Effector memory CD4-positive, alpha-beta T cell (primary cell): ENCODE data around the gene ZNF576.

Experiments
- DNase-seq, 3 donors: peaks; one replicate each; pipeline ENCODE4 v3.0.0-alpha.2; 2020
- H3K27ac ChIP-seq: 2 replicates; pipeline ENCODE4 v1.7.0; 2013; ENCODE audit warnings: mild to moderate bottlenecking, low read length, moderate library complexity; ENCODE audit not compliant: insufficient read depth, poor library complexity, severe bottlenecking
- H3K27me3 ChIP-seq: replicated peaks from 2 replicates; pipeline ENCODE4 v1.7.0; 2013; ENCODE audit warnings: mild to moderate bottlenecking, low read length; ENCODE audit not compliant: insufficient read depth, control insufficient read depth, poor library complexity, severe bottlenecking
- H3K36me3 ChIP-seq: 2 replicates; pipeline ENCODE4 v1.7.0; 2013; ENCODE audit warnings: mild to moderate bottlenecking, low read length, moderate library complexity; ENCODE audit not compliant: control insufficient read depth, insufficient read depth
- H3K4me1 ChIP-seq: 2 replicates; pipeline ENCODE4 v1.7.0; 2013; ENCODE audit warnings: low read length, mild to moderate bottlenecking; ENCODE audit not compliant: control insufficient read depth, insufficient read depth, poor library complexity, severe bottlenecking
- H3K4me3 ChIP-seq: 2 replicates; pipeline ENCODE4 v1.7.0; 2013; ENCODE audit warnings: low read length, low read depth, mild to moderate bottlenecking; ENCODE audit not compliant: insufficient read depth, poor library complexity, severe bottlenecking
- H3K9me3 ChIP-seq: 2 replicates; pipeline ENCODE4 v1.7.0; 2013; ENCODE audit warnings: mild to moderate bottlenecking, low read length, moderate library complexity; ENCODE audit not compliant: control insufficient read depth

ZNF576 gene

DNA sequence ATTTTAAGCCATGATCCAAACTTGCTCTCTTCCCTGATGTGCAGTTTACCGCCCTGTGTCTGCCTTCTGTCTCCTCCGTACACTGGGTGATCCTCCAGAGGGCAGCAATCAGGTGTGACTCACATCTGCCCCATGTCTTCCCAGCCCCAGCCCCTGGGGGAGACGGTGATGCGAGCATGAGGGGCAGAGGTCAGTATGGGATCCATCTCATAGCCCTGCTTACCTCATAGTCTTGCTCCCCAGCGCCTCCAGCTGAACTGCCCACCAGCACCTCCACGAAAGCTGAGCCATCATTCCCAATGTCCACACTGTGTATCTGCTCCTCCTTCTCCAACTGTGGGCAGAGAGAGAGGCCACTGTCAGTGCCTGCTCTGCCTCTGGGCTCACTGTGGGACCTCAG, 35.7 kb upstream of the ZNF576 start:
- peaks cover 28% of the 10 kb centered on the region for H3K4me1 ChIP-seq
- H3K4me3 ChIP-seq, result no peak overlapping the region
- H3K27ac ChIP-seq, result no peak overlapping the region
- DNase-seq, result no peak
- no peaks in the 10 kb centered on the region for H3K27me3 ChIP-seq
- H3K9me3 ChIP-seq, result no peaks in the 10 kb centered on the region
- peaks cover 8% of the 10 kb centered on the region for H3K36me3 ChIP-seq

GRCh38 chr19:43561139-43561970, 35.0 kb upstream of the ZNF576 start:
- H3K27me3 ChIP-seq, result no peaks in the 10 kb centered on the region
- H3K27ac ChIP-seq, result peak overlapping the region; percentile 71
- DNase-seq, result no peak
- no peaks in the 10 kb centered on the region for H3K9me3 ChIP-seq
- peaks cover 3% of the 10 kb centered on the region for H3K36me3 ChIP-seq
- no peak overlapping the region for H3K4me3 ChIP-seq
- peaks cover 28% of the 10 kb centered on the region for H3K4me1 ChIP-seq

- H3K4me1 ChIP-seq, result peaks cover 28% of the 10 kb centered on the region
- no peaks in the 10 kb centered on the region for H3K27me3 ChIP-seq
- H3K27ac ChIP-seq, result peak overlapping the region; percentile 71
- peaks cover 3% of the 10 kb centered on the region for H3K36me3 ChIP-seq
- peak overlapping the region; percentile 28 for H3K4me3 ChIP-seq
- H3K9me3 ChIP-seq, result no peaks in the 10 kb centered on the region
- no peak for DNase-seq
Measured at GRCh38 chr19:43562226-43562697, 34.1 kb upstream of the ZNF576 start.

- H3K4me1 ChIP-seq, result peaks cover 28% of the 10 kb centered on the region
- H3K36me3 ChIP-seq, result no peaks in the 10 kb centered on the region
- peak; percentile 67 to 72 (median 71) for DNase-seq
- peak overlapping the region; percentile 71 for H3K27ac ChIP-seq
- no peak overlapping the region for H3K4me3 ChIP-seq
- H3K9me3 ChIP-seq, result no peaks in the 10 kb centered on the region
- H3K27me3 ChIP-seq, result no peaks in the 10 kb centered on the region
Measured at GRCh38 chr19:43562698-43563241, 33.6 kb upstream of the ZNF576 start.

DNA sequence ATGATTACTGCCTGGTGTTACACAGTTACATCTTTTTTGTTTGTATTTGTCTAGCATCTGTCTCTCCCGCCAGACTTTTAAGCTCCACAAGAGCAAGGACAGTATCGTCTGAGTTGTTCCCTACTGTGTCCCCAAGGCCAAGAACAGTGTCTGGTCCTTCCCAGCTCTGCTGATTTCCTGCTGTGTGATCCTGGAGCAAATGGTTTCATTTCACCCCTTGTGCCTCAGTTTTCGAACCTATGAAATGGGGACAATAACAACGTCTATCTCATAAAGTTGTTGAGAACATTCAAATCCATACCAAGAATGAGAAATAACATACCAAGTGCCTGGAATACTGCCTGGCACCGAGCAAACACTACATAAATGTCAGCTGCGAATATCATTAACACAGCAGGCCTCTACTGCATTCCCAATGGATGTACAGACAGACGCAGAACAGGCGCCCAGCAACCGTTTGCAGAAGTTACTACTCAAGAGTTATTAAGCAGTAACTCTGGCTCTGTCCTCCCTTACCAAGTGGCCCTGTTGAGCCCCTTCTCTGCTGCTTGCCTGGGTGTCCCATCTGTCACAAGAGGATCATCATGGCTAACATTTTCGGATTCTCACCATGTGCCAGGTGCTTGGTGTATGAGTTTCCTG, 32.5 kb upstream of the ZNF576 start:
- Histone ChIP-seq H3K27ac (peak overlapping the region; percentile 71), H3K36me3 (no peaks in the 10 kb centered on the region), H3K4me1 (peaks cover 28% of the 10 kb centered on the region), H3K27me3 (no peaks in the 10 kb centered on the region), H3K9me3 (no peaks in the 10 kb centered on the region), H3K4me3 (no peak overlapping the region)
- DNase-seq, result no peak

DNA sequence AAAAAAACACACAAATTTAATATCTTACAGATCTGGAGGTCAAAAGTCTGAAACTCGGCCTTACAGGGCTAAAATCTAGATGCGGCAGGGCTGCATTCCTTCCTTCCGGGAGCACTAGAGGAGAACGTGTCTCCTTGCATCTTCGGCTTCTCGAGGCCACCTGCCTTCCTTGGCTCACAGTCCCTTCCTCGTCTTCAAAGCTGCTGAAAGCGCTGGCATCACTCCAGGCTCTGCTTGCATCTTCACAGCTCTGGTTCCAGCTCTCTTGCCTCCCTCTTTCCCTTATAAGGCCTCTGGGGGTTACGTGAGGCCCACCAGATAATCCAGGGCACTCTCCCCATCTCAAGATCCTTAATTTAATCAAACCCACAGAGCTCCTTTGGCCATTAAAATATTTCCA, 31.6 kb upstream of the ZNF576 start:
- Histone ChIP-seq H3K4me3 (no peak overlapping the region), H3K27ac (no peak overlapping the region), H3K9me3 (no peaks in the 10 kb centered on the region), H3K4me1 (peaks cover 28% of the 10 kb centered on the region), H3K36me3 (no peaks in the 10 kb centered on the region), H3K27me3 (no peaks in the 10 kb centered on the region)
- DNase-seq, result no peak

- H3K36me3 ChIP-seq, result no peaks in the 10 kb centered on the region
- peaks cover 4% of the 10 kb centered on the region for H3K4me1 ChIP-seq
- no peak overlapping the region for H3K4me3 ChIP-seq
- H3K9me3 ChIP-seq, result no peaks in the 10 kb centered on the region
- H3K27me3 ChIP-seq, result no peaks in the 10 kb centered on the region
- DNase-seq, result no peak
- no peak overlapping the region for H3K27ac ChIP-seq
Measured at GRCh38 chr19:43569657-43570056, 26.7 kb upstream of the ZNF576 start.

DNA sequence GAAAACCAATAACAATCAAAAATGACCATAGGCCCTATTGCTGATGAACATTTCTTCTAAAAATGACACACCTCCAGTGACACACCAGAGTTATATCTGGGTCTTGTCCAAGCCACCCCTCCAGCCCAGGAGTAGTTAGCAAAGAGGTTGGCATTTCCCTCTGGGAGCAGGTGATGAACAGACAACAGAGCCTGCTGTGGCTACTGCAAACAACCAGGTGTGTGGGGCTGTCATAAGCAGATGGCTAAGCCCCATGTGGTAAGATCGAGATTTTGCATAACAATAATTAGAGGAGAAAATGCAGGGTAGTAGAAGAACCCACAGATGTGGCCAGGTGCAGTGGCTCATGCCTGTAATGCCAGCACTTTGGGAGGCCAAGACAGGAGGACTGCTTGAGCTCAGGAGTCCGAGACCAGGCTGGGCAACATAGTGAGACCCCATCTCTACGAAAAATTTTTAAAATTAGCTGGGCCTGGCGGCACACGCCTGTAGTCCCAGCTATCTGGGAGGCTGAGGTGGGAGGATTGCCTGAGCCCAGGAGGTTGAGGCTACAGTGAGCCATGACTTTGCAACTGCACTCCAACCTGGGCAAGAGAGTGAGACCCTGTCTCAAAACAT, 26.1 kb upstream of the ZNF576 start:
- no peaks in the 10 kb centered on the region for H3K9me3 ChIP-seq
- H3K4me1 ChIP-seq, result peaks cover 9% of the 10 kb centered on the region
- H3K4me3 ChIP-seq, result no peak overlapping the region
- H3K27me3 ChIP-seq, result no peaks in the 10 kb centered on the region
- DNase-seq, result no peak
- H3K36me3 ChIP-seq, result no peaks in the 10 kb centered on the region
- no peak overlapping the region for H3K27ac ChIP-seq

DNA sequence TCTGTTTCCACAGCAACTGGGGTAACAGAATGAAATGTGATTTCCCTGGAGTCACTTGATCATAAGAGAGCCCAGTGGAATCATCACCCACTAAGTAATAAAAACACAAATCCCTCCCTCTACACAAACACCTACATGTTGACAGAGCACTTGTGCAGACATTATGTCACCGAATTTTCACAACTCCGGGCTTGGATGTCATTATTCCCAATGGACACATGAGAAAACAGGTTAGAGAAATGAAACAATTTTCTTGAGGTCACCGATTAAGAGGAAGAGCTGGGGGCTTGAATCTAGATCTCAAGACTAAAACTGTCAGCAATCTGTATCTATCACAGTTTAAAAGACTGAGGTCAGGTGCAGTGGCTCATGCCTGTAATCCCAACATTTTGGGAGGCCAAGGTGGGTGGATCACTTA, 24.2 kb upstream of the ZNF576 start:
- H3K36me3 ChIP-seq, result no peaks in the 10 kb centered on the region
- DNase-seq, result no peak

More for the DNA sequence above, 24.2 kb upstream of the ZNF576 start:
- Histone ChIP-seq H3K4me1 (peaks cover 16% of the 10 kb centered on the region), H3K27me3 (no peaks in the 10 kb centered on the region), H3K9me3 (no peaks in the 10 kb centered on the region), H3K4me3 (no peak overlapping the region), H3K27ac (no peak overlapping the region)
